ENCODE results near the gene LHPP. TPM values are rescaled to one million over a fixed set of nuclear protein-coding genes. Genes with fewer than 3 reads are reported as not detected.
"Not testable (repeated sequence)": the region's sequence is repeated elsewhere in the genome, so short reads cannot be mapped to it uniquely, and the experiment has no call there.

Gene LHPP
- total RNA-seq, 2 donors from 2014 or later: 7.4 to 10.6 TPM

DNA sequence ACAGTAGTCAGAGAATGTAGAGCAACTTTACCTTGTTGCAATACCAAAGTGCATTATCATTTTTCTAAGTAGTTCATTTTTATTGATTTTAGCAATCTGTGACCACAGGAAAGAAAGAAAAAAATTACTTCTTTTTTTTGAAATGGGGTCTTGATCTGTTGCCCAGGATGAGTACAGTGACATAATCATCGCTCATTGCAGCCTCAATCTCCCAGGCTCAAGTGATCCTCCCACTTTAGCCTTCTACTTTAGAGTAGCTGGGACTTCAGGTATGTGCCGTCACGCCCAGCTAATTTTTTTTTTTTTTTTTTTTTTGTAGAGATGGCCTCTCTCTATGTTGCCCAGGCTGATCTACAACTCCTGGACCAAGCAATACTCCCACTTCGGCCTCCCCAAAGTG, 31.5 kb upstream of the LHPP start:
- no peaks in the 10 kb centered on the region for H3K9me3 Mint-ChIP-seq
- ATAC-seq (replicated peaks): no peak
- H3K4me1 Mint-ChIP-seq: no peaks in the 10 kb centered on the region
- H3K4me3 Mint-ChIP-seq: no peak overlapping the region
- H3K36me3 Mint-ChIP-seq (ENCODE audit: low read depth): no peaks in the 10 kb centered on the region
- H3K27ac Mint-ChIP-seq: no peak overlapping the region
- H3K27me3 Mint-ChIP-seq: peaks cover 3% of the 10 kb centered on the region

DNA sequence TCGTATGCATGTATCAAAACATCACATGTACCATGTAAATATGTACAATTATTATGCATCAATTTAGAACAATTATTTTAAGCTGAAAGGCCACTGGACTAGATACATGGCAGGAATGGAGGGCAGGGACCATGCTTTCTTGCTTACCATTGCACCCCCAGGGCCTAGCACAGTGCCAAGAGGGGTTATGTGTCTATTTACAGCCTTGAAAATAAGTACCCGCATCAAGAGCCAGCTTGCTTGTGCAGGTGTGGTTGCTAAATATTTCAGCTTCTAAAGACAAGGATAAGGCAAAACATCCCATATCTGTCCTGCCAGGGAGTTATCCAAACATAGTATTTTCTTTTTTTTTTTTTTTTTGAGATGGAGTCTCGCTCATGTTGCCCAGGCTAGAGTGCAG, 28.2 kb upstream of the LHPP start:
- no peaks in the 10 kb centered on the region for H3K9me3 Mint-ChIP-seq

GRCh38 chr10:124435683-124436082, 25.9 kb upstream of the LHPP start:
- not testable (repeated sequence) for H3K9me3 Mint-ChIP-seq; H3K27me3 Mint-ChIP-seq; H3K4me3 Mint-ChIP-seq; ATAC-seq (replicated peaks); H3K36me3 Mint-ChIP-seq (ENCODE audit: low read depth); H3K27ac Mint-ChIP-seq; H3K4me1 Mint-ChIP-seq

More for the DNA sequence above, 28.2 kb upstream of the LHPP start:
- H3K4me3 Mint-ChIP-seq: no peak overlapping the region
- no peaks in the 10 kb centered on the region for H3K4me1 Mint-ChIP-seq
- no peaks in the 10 kb centered on the region for H3K36me3 Mint-ChIP-seq (ENCODE audit: low read depth)
- no peak overlapping the region for H3K27ac Mint-ChIP-seq
- no peak for ATAC-seq (replicated peaks)
- H3K27me3 Mint-ChIP-seq: peaks cover 6% of the 10 kb centered on the region

- peaks cover 3% of the 10 kb centered on the region for H3K27me3 Mint-ChIP-seq
- H3K4me3 Mint-ChIP-seq: no peak overlapping the region
- no peaks in the 10 kb centered on the region for H3K4me1 Mint-ChIP-seq
- H3K27ac Mint-ChIP-seq: no peak overlapping the region
- H3K9me3 Mint-ChIP-seq: no peaks in the 10 kb centered on the region
- no peaks in the 10 kb centered on the region for H3K36me3 Mint-ChIP-seq (ENCODE audit: low read depth)
- ATAC-seq (replicated peaks): peak; percentile 24
These were observed 25.4 kb upstream of the LHPP start for GRCh38 chr10:124436191-124436638.

DNA sequence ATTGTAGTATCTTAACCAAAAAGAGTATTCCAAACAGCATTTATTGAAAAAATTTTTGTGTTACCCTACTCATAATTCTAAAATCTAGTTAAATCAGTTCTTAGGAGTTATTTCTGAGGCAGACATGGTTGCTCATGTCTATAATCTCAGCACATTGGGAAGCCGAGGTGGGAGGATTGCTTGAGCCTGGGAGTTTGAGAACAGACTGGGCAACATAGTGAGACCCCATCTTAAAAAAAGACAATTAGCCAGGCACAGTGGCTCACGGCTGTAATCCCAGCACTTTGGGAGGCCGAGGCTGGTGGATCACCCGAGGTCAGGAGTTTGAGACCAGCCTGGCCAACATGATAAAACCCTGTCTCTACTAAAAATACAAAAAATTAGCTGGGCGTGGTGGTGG, 19.9 kb upstream of the LHPP start:
- not testable (repeated sequence) for H3K4me1 Mint-ChIP-seq; ATAC-seq (replicated peaks); H3K4me3 Mint-ChIP-seq; H3K27ac Mint-ChIP-seq; H3K36me3 Mint-ChIP-seq (ENCODE audit: low read depth); H3K9me3 Mint-ChIP-seq
- H3K27me3 Mint-ChIP-seq: peaks cover 18% of the 10 kb centered on the region

DNA sequence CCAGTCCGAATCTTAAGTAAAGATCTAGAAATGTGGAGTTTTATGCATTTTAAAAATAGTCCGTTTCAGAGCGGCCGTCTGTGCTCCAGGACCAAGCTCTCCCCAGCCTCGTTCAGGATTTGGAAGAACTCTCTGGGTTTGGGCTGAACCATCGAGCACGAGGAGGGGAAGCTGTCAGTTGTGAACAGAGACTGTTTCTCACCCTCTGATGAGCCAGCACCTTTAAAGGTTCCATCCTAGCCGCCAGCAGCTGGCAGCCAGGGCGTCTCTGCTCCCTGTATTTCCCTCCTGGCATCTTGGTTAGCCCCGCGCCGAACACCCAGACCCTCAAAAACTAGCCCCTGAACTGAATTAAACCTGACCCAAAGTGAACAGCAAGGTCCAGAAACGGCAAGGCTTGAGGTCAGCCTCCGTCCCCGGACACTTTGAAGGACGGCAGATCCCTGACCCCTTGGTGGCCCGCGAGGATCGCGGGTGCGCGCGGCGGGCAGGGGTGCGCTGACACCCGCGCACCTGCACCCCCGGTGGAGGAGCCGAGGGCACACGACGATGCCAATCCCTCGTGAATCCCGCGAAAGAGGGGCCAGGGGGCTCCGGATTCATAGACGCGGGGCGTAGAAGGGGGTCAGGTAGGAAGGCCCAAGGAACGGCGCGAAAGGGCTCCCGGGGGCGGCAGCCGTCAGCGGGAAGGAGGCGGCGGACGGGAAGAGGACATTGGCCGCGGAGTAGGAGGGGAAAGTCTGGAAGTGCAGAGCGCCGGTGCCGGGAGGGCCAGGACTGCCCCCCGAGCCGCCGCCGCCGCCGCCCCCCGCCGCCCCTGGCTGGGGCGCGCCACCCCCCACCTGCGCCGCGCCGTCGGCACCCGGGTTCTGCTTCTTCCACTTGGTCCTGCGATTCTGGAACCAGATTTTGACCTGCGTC, 14.5 kb upstream of the LHPP start:
- Mint-ChIP-seq H3K9me3 (no peaks in the 10 kb centered on the region), H3K4me1 (peaks cover 4% of the 10 kb centered on the region), H3K4me3 (peak overlapping the region; percentile 19), H3K27ac (no peak overlapping the region), H3K36me3 (ENCODE audit: low read depth) (no peaks in the 10 kb centered on the region), H3K27me3 (peaks cover 52% of the 10 kb centered on the region)
- no peak for ATAC-seq (replicated peaks)

DNA sequence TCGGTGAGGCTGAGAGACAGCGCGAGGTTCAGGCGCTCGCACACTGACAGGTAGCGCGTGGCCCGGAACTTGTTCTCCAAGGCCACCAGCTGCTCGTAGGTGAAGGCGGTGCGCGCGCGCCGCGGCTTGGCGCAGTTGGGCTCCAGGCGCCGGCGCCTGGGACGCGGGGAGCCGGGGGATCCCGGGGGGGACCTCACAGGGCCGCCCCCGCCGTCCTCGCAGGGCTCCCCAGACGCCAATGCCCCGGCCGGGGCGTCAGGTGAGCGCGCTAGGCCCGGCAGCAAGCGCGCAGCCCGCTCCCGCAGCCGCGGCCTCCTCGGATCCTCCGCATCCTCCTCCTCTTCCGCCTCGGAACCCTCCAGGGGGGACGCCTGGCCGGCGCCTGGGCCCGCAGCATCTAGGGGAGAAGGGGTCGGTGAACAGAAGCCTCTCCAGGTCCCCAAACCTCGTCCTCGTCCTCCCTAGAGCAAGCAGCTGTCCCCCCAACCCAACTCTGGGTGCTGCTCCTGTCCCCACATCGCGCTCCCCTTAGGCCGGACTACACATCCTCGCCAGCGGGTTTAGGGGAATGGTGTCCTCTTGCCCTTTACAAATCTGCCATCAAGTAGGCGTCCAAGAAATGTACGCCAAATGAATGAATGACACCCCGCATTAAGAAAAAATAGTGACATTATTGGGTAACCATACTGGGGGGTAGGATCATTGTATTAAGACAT, 13.7 kb upstream of the LHPP start:
- ATAC-seq (replicated peaks): no peak
- Mint-ChIP-seq H3K4me3 (peak overlapping the region; percentile 62), H3K27ac (no peak overlapping the region), H3K36me3 (ENCODE audit: low read depth) (no peaks in the 10 kb centered on the region), H3K9me3 (no peaks in the 10 kb centered on the region), H3K4me1 (peaks cover 4% of the 10 kb centered on the region), H3K27me3 (peaks cover 54% of the 10 kb centered on the region)

- Mint-ChIP-seq H3K4me1 (peaks cover 4% of the 10 kb centered on the region), H3K27me3 (peaks cover 57% of the 10 kb centered on the region), H3K36me3 (ENCODE audit: low read depth) (no peaks in the 10 kb centered on the region), H3K27ac (no peak overlapping the region), H3K9me3 (no peaks in the 10 kb centered on the region), H3K4me3 (peak overlapping the region; percentile 62)
- no peak for ATAC-seq (replicated peaks)
These were observed 12.9 kb upstream of the LHPP start for GRCh38 chr10:124448696-124449169.

DNA sequence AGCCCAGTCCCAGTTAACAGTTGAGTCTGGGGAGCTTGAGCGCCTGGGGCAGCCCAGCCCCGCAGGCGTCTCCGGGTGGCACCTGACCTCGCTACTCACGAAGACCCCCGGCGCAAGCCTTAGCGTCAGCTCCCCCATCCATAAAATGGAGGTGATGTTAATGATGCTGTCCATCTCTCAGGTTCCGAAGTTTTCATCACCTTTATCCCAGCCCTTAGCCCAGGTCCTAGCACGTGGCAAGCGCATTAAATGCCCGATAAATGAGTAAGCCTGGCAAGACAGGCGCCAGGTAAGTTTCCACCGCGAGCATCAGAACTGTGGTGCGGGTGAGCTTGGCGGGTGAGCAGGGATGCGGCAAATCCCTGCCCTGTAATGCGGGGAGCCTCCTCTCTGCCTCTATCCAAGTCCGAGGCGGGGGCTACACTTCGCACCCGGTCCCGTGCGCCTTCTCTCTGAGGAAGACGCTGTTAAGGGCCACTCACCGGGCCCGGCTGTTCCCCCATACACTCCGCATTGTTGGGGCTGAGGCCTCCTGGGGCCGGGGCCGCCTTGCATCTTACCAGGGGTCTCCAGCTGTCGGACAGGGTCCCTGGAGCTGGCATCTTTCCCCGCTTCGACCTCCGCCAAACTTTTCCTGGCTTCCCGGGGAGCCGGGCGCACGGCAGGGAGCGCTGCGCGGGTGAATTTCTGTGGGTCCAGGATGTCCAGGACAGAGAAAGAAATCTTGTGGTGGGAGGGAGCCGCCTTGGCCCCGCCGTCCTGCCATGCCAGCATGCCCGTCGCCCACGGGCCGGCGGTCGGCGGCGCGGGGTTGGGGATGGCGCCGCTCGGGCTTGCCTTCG, 12.2 kb upstream of the LHPP start:
- Mint-ChIP-seq H3K4me1 (peaks cover 4% of the 10 kb centered on the region), H3K4me3 (peak overlapping the region; percentile 62), H3K36me3 (ENCODE audit: low read depth) (no peaks in the 10 kb centered on the region), H3K27me3 (peaks cover 62% of the 10 kb centered on the region), H3K27ac (no peak overlapping the region), H3K9me3 (no peaks in the 10 kb centered on the region)
- ATAC-seq (replicated peaks): no peak

DNA sequence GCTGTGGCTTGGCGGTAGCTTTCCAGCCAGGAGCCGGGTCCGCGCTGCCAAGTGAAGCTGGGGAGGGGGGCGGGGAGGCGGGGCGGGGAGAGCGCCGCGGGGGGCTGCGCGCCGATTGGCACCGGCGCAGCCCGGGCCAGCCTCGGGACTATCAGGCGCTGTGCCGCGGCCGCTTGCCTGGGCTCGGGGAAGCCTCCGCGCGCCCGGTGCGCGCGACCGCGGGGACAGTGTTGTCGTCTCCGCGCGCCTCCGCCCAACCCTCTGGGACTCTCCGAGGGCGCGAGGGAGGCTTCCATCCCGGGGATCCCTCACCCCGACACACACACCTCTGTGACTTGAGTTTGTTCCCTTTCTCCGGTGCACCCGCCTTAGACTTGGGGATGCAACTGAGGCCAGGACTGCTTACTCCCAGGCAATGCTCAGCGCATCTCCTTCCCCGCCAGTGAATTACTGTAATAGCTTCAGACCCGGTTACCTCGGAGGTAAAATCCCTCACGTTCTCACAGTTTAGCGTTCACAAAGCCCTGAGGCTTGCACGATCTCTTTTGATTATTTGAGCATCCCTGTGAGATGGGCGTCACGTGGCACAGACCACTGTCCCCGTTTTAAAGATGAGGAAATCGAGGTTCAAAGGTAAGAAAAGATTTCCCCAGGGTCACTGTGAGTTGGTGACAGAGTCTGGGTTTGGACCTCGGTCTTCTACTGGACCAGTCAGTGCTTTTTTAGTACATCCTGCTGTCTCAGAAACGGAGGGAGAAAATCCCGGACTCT, 11.4 kb upstream of the LHPP start, which contains the start of gene NKX1-2:
NKX1-2 (minus strand) TSS at position 24 of the 771 bp plus-strand sequence. CDS start 92 bp downstream, outside the sequence.
- Mint-ChIP-seq H3K4me1 (peaks cover 4% of the 10 kb centered on the region), H3K9me3 (no peaks in the 10 kb centered on the region), H3K36me3 (ENCODE audit: low read depth) (no peaks in the 10 kb centered on the region), H3K4me3 (peak within 1 kb of the TSS; percentile 62), H3K27me3 (peaks cover 64% of the 10 kb centered on the region), H3K27ac (no peak within 1 kb of the TSS)
- ATAC-seq (replicated peaks): no peak

GRCh38 chr10:124450783-124451057, 10.9 kb upstream of the LHPP start:
- Mint-ChIP-seq H3K4me1 (peaks cover 4% of the 10 kb centered on the region), H3K9me3 (no peaks in the 10 kb centered on the region), H3K36me3 (ENCODE audit: low read depth) (no peaks in the 10 kb centered on the region), H3K4me3 (peak overlapping the region; percentile 34), H3K27me3 (peaks cover 67% of the 10 kb centered on the region), H3K27ac (no peak overlapping the region)
- ATAC-seq (replicated peaks): no peak

DNA sequence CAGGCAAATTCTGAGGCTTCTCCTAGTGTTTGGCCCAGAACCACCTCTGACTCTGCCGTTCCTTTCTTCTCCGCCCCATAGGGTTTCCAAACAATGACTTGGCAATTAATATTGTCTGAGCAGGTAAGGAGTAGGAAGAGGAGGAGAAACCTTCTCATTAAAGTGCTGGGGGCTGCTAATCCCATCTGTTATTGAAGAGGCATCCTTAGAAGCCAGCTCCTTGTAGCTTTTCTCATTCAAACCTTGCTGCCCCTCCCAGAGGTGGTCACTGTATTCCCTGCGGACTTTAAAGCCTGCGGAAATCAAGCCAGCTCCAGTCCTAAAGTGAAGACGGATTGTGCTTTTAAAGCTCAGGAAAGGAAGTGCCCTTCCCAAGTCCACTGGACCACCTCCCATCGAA, 10.3 kb upstream of the LHPP start:
- no peak overlapping the region for H3K4me3 Mint-ChIP-seq
- H3K9me3 Mint-ChIP-seq: no peaks in the 10 kb centered on the region

GRCh38 chr10:124453960-124454610, 7.5 kb upstream of the LHPP start:
- ATAC-seq (replicated peaks): no peak
- Mint-ChIP-seq H3K36me3 (ENCODE audit: low read depth) (no peaks in the 10 kb centered on the region), H3K9me3 (no peaks in the 10 kb centered on the region), H3K4me1 (no peaks in the 10 kb centered on the region), H3K27ac (no peak overlapping the region), H3K27me3 (peaks cover 56% of the 10 kb centered on the region), H3K4me3 (no peak overlapping the region)

More for the DNA sequence above, 10.3 kb upstream of the LHPP start:
- H3K27ac Mint-ChIP-seq: no peak overlapping the region
- no peaks in the 10 kb centered on the region for H3K36me3 Mint-ChIP-seq (ENCODE audit: low read depth)
- H3K4me1 Mint-ChIP-seq: peaks cover 4% of the 10 kb centered on the region
- peaks cover 67% of the 10 kb centered on the region for H3K27me3 Mint-ChIP-seq
- ATAC-seq (replicated peaks): no peak
